ENCODE data around the gene ZMYND12.

The ZMYND12 gene

GRCh38 chr1:42381280-42381673 lies 74.5 kb downstream of the ZMYND12 start:
- peak overlapping the region; percentile 55 for H3K4me3 ChIP-seq (ENCODE audit: insufficient read depth, low read length, poor library complexity, severe bottlenecking)
- H3K27me3 ChIP-seq (ENCODE audit: low read length) = no peaks in the 10 kb centered on the region
- no peaks in the 10 kb centered on the region for H4K20me1 ChIP-seq (ENCODE audit: low read depth, low read length)
- H3K9me3 ChIP-seq (ENCODE audit: insufficient read depth, low read length) = no peaks in the 10 kb centered on the region
- H3K27ac ChIP-seq (ENCODE audit: low read depth, low read length) = no peak overlapping the region
- H3K36me3 ChIP-seq (ENCODE audit: low read length) = no peaks in the 10 kb centered on the region
- H2AFZ ChIP-seq (ENCODE audit: low read depth, low read length, severe bottlenecking) = peak overlapping the region; percentile 61
- 0 out of 2 replicates have a peak, but pooled peaks cover 6% of the 10 kb centered on the region for H3F3A ChIP-seq (ENCODE audit: insufficient read depth)
- H3K9ac ChIP-seq (ENCODE audit: low read length) = peak overlapping the region; percentile 51
- peak overlapping the region; percentile 53 for H3K4me2 ChIP-seq (ENCODE audit: low read depth, low read length, poor library complexity, severe bottlenecking)
- no peak for TF ChIP-seq CTCF (IDR thresholded peaks at IDR 0.05; ENCODE audit: insufficient read depth, low read length, poor library complexity, severe bottlenecking)
- no peak for TF ChIP-seq EZH2phosphoT487 (conservative IDR thresholded peaks at IDR 0.05; ENCODE audit: low read length)
- H3K9me2 ChIP-seq (replicated peaks; ENCODE audit: insufficient read depth, low read length) = no peaks in the 10 kb centered on the region
- no peaks in the 10 kb centered on the region for H3K79me2 ChIP-seq (ENCODE audit: insufficient read depth, low read length)

GRCh38 chr1:42380586-42381279 lies 75.1 kb downstream of the ZMYND12 start, which contains the start of gene RIMKLA:
RIMKLA (plus strand) TSS chr1:42380792; CDS start chr1:42380935, 143 bp downstream.
- H3K27me3 ChIP-seq (ENCODE audit: low read length) = no peaks in the 10 kb centered on the region
- no peaks in the 10 kb centered on the region for H3K36me3 ChIP-seq (ENCODE audit: low read length)
- peak within 1 kb of the TSS; percentile 55 for H3K4me3 ChIP-seq (ENCODE audit: insufficient read depth, low read length, poor library complexity, severe bottlenecking)
- H3K4me2 ChIP-seq (ENCODE audit: low read depth, low read length, poor library complexity, severe bottlenecking) = peak within 1 kb of the TSS; percentile 53
- no peak within 1 kb of the TSS for H3K27ac ChIP-seq (ENCODE audit: low read depth, low read length)
- TF ChIP-seq EZH2phosphoT487 (conservative IDR thresholded peaks at IDR 0.05; ENCODE audit: low read length) (no peak), CTCF (IDR thresholded peaks at IDR 0.05; ENCODE audit: insufficient read depth, low read length, poor library complexity, severe bottlenecking) (no peak)
- no peaks in the 10 kb centered on the region for H3K79me2 ChIP-seq (ENCODE audit: insufficient read depth, low read length)
- H4K20me1 ChIP-seq (ENCODE audit: low read depth, low read length) = no peaks in the 10 kb centered on the region
- peak within 1 kb of the TSS; percentile 51 for H3K9ac ChIP-seq (ENCODE audit: low read length)
- H3F3A ChIP-seq (ENCODE audit: insufficient read depth) = 0 out of 2 replicates have a peak, but pooled peaks cover 6% of the 10 kb centered on the region
- H3K9me2 ChIP-seq (replicated peaks; ENCODE audit: insufficient read depth, low read length) = no peaks in the 10 kb centered on the region
- H3K9me3 ChIP-seq (ENCODE audit: insufficient read depth, low read length) = no peaks in the 10 kb centered on the region
- peak within 1 kb of the TSS; percentile 95 for H2AFZ ChIP-seq (ENCODE audit: low read depth, low read length, severe bottlenecking)

All from SU-DHL-6 (cell line).